Right renal cortex interstitium (tissue), 3 donors: Measurements from ENCODE around the gene HBQ1. TPM values are rescaled to one million over a fixed set of nuclear protein-coding genes. Genes with fewer than 3 reads are reported as not detected.
"Not testable (repeated sequence)": the region's sequence is repeated elsewhere in the genome, so short reads cannot be mapped to it uniquely, and the experiment has no call there.

Experiments used
- DNase-seq, 3 donors: peaks; one replicate each; pipeline ENCODE4 v3.0.0-alpha.2; 2013; ENCODE audit warnings: low read depth in 3 of 3, low spot score in 2 of 3
- polyA plus RNA-seq, 3 donors: library from polyadenylated mRNA; unstranded; fragments of 120-200 nt; gene quantifications; one replicate each; pipeline ENCODE4 v1.2.1, GENCODE V29; 2013; ENCODE audit not compliant: insufficient read length in 3 of 3

The HBQ1 gene
- polyA plus RNA-seq, 3 donors = 0.31 to 0.67 (median 0.39) TPM

DNA sequence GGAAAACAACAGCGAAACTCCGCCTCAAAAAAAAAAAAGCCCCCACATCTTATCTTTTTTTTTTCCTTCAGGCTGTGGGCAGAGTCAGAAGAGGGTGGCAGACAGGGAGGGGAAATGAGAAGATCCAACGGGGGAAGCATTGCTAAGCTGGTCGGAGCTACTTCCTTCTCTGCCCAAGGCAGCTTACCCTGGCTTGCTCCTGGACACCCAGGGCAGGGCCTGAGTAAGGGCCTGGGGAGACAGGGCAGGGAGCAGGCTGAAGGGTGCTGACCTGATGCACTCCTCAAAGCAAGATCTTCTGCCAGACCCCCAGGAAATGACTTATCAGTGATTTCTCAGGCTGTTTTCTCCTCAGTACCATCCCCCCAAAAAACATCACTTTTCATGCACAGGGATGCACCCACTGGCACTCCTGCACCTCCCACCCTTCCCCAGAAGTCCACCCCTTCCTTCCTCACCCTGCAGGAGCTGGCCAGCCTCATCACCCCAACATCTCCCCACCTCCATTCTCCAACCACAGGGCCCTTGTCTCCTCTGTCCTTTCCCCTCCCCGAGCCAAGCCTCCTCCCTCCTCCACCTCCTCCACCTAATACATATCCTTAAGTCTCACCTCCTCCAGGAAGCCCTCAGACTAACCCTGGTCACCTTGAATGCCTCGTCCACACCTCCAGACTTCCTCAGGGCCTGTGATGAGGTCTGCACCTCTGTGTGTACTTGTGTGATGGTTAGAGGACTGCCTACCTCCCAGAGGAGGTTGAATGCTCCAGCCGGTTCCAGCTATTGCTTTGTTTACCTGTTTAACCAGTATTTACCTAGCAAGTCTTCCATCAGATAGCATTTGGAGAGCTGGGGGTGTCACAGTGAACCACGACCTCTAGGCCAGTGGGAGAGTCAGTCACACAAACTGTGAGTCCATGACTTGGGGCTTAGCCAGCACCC is 5.0 kb upstream of the HBQ1 start:
- DNase-seq = no peak

- DNase-seq = not testable (repeated sequence)
Measured at GRCh38 chr16:176006-176405, 4.3 kb upstream of the HBQ1 start.

DNA sequence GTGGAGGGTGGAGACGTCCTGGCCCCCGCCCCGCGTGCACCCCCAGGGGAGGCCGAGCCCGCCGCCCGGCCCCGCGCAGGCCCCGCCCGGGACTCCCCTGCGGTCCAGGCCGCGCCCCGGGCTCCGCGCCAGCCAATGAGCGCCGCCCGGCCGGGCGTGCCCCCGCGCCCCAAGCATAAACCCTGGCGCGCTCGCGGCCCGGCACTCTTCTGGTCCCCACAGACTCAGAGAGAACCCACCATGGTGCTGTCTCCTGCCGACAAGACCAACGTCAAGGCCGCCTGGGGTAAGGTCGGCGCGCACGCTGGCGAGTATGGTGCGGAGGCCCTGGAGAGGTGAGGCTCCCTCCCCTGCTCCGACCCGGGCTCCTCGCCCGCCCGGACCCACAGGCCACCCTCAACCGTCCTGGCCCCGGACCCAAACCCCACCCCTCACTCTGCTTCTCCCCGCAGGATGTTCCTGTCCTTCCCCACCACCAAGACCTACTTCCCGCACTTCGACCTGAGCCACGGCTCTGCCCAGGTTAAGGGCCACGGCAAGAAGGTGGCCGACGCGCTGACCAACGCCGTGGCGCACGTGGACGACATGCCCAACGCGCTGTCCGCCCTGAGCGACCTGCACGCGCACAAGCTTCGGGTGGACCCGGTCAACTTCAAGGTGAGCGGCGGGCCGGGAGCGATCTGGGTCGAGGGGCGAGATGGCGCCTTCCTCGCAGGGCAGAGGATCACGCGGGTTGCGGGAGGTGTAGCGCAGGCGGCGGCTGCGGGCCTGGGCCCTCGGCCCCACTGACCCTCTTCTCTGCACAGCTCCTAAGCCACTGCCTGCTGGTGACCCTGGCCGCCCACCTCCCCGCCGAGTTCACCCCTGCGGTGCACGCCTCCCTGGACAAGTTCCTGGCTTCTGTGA is 3.5 kb upstream of the HBQ1 start, which contains the start of gene HBA1:
Gene HBA1, plus strand, starts transcription at position 204 of the 906 bp plus-strand sequence. Its CDS starts 37 bp downstream, at position 241.
- not testable (repeated sequence) for DNase-seq

GRCh38 chr16:177394-177822 is 2.9 kb upstream of the HBQ1 start:
- no peak for DNase-seq

GRCh38 chr16:177981-178667 is 2.1 kb upstream of the HBQ1 start:
- no peak for DNase-seq

DNA sequence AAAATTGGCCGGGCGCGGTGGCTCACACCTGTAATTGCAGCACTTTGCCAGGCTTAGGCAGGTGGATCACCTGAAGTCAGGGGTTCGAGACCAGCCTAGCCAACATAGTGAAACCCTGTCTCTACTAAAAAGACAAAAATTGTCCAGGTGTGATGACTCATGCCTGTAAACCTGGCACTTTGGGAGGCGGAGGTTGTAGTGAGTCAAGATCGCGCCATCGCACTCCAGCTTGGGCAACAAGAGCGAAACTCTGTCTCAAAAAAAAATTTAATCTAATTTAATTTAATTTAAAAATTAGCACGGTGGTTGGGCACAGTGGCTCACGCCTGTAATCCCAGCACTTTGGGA is 1.6 kb upstream of the HBQ1 start:
- DNase-seq = no peak

DNA sequence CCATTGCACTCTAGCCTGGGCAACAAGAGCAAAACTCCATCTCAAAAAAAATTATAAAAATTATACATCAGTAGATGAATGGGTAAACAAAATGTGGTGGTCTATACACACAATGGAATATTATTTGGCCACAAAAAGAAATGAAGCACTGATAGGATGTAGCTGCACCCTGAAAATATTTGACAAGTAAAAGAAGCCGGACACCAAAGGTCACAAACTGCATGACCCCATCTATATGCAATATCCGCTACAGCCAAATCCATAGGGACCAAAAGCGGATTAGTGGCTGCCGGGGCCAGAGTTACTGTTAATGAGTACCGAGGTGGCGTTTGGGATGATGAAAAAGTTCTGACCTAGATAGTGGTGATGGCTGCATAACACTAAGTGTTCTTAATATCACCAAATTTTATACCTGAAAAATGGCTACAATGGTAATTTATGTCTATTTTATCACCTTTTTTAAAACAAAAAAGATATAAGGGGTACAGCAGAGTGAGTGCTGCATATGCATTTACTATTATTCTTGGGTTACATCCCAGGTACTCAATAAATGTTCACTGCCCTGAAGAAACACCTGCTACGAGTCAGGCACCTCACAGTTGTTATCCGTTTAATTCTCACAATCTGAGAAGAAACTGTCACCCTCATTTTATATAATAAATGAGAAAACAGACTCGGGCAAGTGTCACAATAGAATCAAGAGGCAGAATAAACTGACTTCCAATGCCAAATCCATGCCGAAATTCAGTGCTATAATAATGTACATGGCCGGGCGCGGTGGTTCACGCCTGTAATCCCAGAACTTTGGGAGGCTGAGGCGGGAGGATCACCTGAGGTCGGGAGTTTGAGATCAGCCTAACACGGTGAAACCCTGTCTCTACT is 807 bp upstream of the HBQ1 start:
- no peak for DNase-seq

GRCh38 chr16:180681-181564 is 664 bp downstream of the HBQ1 start:
- DNase-seq = no peak

DNA sequence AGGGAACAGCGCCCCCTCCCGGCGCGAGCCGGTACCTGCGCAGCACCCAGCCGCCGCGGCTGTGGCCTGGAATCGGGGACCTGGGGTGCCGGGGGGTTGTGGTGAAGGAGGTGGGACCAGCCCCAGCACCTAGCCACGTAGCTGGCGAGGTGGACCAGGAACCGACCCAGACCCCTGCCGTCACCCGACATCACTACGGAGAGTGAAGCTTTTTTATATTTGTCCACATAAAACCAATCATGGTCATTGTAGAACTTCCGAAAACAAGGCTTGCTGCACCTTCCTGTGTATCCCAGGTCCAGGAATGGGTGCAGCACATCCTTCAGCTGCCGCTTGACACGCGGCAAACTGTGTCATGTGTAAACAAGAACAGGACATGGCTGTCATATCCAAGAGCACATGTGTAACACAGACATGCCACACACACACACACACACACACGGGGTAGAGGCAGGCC is 1.3 kb downstream of the HBQ1 start:
- DNase-seq = no peak

DNA sequence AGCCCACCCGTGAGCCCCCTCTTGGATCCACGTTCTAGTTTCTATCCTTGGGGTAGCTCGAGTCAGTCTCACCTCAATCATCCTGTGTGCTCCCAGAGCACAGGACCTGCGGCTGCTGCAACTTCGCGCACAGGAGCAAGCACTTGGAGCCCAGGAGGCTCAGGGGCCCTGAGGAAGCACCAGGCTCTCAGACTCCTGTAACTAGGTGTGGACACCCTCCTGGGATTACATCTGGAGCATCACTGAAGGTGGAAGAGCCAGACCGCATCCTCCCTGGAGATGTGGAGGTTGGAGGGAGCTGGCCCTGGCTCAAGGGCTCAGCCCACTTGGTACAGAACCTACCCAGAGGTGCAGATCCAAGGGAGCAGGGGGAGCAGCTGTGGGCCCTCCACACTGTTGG is 2.7 kb downstream of the HBQ1 start:
- no peak for DNase-seq

DNA sequence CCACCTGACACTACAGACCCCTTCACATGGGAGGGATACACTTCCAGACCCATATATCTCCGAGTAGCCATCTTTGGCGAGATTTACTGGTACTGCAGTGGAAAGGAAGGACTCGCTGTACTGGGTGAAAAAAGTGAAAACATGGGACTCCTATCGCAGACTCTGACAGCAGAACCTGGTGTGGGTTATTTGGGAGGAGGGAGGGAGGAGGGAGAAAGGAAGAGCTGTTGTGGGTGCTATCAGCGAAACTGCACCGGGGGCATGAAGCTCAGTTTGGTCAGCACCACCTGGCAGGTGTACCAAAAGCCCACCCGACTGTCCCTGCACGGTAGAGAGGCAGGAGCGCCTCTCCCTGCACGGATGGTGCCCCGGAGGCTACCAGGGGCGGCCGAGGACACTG is 5.0 kb downstream of the HBQ1 start:
- no peak for DNase-seq

DNA sequence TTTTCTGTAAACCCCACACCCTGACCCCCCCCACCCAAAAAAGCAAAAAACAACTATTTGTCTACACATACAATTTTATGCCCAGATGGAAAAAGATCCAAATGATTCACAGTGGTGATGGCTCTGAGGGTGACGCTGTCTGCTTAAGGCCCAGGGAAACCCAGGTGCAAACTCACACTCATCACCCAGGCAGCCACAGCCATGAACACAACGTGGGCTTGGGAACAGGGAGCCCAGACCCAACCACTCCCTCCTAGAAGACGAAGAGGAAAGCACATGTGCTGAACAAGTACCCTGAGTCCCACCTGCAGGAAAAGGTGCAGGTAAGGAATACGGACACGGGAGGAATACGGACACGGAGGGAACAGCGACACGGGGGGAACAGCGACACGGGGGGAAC is 5.4 kb downstream of the HBQ1 start:
- no peak for DNase-seq

- no peak for DNase-seq
Measured at GRCh38 chr16:187330-187729, 7.1 kb downstream of the HBQ1 start.

DNA sequence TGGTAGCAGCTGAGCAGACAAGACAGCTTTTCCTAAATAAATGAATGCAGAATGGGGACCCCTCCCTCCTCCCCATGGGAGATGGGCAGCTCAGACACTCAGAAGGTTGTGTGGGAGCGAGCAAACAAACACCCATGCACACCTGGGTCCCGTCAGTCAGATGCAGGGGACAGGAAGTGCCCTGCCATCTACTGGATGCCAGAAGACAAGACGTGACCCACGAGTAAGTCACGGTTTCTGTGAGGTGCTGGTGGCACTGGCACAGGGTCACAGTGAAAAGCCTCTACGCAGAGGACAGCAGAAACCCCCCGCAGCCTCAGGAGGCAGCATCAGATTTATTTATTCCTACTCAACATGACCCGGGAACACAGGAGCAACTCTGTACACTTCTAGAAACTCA is 8.4 kb downstream of the HBQ1 start:
- no peak for DNase-seq

DNA sequence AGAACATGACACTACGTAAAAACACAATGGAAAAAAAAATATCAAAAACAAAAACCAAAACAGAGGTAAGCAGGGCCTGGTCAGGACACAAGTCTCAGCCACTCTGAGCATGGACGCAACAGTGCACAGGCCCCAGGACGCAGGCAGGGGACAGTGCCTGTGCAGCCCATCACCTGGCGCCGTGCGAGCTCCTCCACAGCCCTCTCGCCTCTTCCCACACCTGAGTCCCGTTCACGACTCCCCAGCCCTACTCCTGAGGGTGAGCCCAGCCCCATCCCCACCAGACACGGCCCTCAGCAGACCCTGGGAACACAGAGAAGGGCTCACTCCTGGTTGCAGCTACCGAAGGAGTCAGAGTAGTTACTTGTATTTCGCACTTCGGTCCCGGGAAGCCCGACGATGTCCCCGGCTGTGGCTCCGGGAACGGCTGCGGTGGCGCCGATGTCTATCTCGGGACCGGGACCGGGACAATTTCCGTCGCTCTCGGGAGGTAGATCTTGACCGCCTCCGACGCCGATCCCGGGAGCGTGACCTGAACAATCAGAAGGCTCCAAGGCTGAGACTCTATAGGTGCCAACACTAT is 9.4 kb downstream of the HBQ1 start:
- DNase-seq = no peak

DNA sequence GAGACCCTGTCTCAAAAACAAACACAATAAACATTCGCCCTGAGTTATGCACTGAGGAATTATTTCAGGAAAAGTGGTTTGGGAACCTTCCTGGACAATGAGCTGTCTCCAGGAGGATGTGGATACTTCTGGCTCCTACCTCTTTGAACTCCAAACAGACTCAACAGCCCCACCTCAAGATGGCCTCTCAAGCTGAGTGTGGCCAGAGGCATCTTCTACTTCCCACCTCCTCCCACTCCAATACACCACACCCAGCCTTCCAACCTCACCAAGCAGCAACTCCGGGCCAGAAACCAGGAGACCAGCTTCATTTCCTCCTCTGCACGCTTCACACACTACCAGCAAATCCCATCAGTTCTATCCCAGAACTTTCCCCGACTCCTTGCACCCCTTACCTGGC is 11.6 kb downstream of the HBQ1 start:
- DNase-seq = no peak

GRCh38 chr16:192686-193085 is 12.4 kb downstream of the HBQ1 start:
- no peak for DNase-seq

- DNase-seq = no peak
Measured at GRCh38 chr16:193441-193840, 13.2 kb downstream of the HBQ1 start.
